Activated naive CD4-positive, alpha-beta T cell (primary cell): ENCODE measurements around the gene FAM110D.
A peak's percentile ranks its signal among the peaks of the same experiment; 100 is the strongest.

Experiments used
- DNase-seq, 4 experiments: peaks; one replicate each; lab custom pipeline; 2025; lab: John Stamatoyannopoulos, UW

The FAM110D gene

DNA sequence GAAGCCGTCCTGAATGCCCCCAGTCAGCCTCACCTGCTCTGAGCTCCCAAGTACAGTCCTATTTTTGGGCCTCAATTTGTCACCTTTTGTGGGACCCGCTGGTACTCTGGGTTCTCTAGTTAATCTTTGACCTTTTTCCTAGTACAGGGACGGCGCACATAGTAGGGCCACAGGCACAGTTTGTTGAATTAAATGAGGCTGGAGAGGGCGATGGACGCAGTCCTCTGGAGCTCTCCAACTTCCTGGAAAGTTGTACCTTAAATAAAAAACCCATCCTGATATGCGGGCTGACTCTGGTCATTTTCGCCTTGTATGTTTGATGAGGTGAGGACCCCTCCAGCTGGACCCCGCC, 4.8 kb downstream of the FAM110D start:
- no peak for DNase-seq

DNA sequence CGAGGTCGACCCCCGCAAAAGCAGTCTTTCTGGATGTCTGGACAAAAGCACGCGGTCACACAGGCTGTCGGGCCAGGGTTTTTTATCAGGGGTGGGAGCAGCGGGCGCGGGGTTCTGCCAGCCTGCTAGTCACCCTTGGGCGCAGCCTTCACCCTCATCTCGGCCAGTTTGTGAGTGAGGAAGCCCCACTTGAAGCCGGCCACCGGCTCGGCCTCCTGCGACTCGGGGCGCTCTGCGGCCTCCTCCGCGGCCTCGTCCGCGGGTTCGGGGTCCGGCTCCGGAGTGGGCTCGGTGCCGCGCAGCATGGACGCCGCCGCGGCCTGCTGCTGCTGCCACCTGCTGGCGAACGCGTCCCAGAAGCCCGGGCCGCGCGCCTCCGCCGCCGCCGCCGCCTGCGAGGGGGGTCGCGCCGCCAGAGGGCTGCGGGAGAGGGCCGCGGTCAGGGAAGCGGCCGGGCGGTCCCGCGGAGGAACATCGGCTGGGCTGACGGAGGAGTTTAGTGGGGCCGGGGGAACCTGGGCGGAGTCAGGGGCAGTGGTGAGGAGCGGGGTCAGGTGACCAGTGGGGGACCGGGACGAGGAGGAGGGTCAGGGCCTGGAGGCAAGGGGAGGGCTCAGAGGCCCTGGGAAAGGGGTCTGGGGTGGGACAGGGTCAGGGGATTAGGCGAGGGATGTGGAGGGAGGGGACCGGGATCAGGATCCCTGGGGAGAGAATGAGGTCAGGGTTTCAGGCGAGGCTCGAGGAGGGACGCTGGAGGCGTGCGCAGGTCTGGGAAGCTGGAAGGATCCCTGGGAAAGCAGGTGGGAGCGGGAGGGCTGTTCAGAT, 5.4 kb downstream of the FAM110D start:
- DNase-seq: peak in 2 of 4 experiments; percentile 9 to 52

DNA sequence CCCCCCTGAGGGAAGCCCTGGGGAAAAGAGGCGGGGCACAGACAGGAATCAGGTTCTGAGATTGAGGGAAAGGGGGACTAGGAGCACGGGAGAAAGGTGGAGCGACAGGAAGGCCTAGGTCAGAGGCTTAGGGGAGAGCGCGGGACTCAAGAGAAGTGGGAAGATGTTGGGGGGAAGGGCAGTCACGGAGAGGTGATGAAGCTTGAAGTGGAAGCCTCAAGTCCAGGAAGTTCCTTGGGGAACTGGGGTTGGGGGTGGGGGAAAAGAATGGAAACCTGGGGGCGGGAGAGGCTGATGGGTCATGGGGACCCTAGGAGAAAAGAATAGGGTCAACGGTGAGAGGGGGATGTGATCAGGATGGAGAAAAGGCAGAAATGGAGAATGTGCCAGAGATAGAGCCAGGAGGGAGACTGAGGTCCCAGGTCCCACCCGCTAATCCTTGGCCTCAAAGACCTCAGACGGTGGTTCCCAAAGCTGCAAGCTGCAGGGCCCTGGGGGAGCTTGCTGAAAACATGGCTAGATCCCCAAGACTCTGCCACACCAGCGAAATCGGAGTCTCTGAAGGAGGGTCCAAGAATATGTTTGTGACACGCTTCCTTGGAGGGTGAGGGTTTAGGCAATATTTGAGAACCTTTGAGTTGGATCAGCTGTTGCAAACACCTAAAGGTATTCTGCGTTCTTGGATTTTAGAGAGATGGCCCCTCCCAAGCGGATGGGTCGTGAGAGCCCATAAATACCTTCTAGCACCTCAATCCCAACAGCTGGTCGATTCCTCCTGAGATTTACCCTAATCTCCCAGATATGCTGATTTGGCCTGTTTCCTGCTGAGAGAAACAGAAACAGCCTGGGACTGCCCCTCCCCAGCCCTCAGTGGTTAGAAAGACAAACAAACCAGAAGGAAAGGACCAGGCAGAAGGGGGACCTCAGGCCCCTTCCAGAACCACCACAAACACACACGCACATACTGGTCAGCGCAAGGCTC, 6.3 kb downstream of the FAM110D start:
- DNase-seq: no peak

DNA sequence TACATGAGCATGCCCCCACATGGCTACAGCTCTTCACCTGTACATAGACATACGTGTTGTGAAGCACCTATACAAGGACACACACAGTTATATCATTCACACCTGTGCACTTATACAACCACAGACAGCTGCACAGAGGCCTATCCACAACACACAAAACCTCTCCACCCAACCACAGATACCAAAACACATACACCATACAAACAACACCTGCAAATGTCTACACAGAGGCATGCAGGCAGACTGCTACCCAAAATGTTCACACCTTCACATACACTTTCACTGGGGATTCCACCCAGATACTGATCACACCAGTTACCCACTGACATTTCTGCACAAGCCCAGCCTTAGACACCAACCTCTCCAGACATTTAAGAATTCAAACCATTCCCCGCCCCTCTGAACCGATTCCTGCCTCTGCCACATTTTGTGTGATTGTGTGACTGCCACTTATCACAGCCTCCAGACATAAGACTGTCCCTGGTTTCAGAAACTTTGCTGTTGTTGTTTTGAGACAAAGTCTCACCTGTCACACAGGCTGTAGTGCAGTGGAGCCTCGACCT, 7.9 kb downstream of the FAM110D start:
- DNase-seq: no peak

DNA sequence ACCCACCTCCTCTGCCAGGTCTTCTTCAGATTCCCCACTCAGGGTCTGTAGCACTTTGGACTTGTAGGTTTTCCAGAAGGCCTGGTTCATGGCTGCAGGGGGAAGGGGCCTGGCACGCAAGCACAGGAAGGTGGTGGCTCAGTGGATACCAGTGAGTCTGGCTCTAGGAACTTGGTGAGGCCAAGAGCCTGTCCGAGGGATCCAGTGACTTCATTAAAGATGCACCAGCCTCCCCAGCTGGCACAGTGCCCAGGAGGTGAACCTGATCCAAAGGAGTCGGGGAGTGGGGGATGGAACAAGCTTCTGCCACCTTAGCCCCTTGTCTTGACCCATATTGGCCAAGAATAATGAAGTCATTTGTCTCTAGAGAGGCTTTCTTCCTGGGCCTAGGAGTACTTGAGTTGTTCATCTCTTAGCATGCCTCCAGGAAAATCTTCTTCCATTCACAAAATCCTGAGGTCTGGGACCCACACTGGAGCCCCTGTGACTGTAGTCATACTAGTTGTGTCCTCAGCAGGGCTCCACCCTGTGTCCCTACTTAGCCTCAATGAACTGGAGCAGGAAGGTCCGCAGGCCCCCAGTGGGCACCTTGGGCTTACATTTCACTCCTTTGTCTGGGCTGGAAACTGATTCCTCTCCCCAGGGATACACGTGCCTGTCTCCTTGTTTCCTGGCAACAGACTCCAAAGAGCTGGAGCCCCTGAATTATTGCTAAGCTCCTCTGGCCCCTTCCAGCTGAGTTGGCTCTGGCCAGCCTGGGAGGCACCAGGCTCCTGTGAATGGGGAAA, 9.7 kb downstream of the FAM110D start, which contains the start of gene C1orf232:
C1orf232 (minus strand) TSS at position 554 of the 788 bp plus-strand sequence; CDS start at position 90, 464 bp downstream.
- no peak for DNase-seq

DNA sequence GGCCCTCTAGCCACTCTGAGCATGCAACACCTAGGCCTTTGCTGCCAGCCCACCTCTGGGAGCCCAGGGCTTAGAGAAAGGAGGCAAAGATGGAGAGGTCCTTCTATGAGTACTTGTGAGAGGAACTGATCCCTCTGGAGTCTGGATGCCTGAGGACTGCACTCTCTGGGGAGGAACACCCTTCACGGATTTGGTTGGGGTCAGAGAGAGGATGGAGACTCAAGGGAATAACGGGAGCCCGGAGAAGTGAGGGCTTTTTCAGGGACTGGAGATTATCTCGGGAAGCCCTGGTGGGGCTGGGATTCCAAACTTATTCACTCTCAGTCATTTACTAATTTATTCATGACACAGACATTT, 10.3 kb downstream of the FAM110D start:
- DNase-seq: no peak

DNA sequence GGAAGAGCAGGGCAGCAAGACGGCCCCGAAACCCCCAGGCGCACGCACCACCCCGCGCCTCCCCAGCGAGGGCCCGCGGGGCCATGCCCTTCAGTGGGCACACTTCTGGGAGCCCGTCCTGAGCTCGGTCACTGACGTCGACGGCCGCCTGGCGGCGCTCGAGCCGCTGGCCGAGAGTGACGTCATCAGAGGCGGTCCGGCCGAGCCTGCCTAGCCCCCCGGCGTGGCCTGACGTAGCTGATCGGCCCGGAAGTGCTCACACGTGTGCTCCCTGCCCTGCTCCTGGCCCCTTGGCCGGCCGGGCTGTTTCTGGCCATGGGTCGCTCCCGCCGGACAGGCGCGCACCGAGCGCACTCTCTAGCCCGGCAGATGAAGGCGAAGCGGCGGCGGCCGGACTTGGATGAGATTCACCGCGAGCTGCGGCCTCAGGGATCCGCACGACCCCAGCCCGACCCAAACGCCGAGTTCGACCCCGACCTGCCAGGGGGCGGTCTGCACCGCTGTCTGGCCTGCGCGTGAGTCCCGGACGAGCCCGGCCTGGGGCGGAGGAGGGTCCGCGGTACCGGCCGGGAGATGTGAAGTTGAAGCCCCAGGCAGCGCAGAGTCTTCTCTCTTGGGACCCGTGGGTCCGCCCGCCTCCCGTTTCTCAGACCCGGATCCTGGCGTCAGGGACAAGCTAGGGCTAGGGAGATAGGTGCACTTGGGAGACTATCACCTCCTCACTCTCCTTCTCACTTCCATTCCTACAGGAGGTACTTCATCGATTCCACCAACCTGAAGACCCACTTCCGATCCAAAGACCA, 11.0 kb downstream of the FAM110D start, which contains the start of gene ZNF593:
ZNF593 (plus strand) TSS at position 240 of the 803 bp plus-strand sequence; CDS start at position 316, 76 bp downstream.
- peak; percentile 53 to 61 (median 58) for DNase-seq

DNA sequence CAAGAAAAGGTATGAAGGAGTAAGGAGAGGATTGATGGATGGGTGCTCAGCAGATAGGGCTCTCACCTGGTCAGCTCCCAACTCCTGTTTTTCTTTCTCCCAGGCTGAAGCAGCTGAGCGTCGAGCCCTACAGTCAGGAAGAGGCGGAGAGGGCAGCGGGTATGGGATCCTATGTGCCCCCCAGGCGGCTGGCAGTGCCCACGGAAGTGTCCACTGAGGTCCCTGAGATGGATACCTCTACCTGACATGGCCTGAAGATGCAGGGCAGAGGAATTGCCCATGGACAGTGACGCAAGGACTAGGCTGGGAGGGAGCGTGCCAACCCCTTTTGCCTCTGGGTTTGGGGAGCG, 11.6 kb downstream of the FAM110D start:
- no peak for DNase-seq

DNA sequence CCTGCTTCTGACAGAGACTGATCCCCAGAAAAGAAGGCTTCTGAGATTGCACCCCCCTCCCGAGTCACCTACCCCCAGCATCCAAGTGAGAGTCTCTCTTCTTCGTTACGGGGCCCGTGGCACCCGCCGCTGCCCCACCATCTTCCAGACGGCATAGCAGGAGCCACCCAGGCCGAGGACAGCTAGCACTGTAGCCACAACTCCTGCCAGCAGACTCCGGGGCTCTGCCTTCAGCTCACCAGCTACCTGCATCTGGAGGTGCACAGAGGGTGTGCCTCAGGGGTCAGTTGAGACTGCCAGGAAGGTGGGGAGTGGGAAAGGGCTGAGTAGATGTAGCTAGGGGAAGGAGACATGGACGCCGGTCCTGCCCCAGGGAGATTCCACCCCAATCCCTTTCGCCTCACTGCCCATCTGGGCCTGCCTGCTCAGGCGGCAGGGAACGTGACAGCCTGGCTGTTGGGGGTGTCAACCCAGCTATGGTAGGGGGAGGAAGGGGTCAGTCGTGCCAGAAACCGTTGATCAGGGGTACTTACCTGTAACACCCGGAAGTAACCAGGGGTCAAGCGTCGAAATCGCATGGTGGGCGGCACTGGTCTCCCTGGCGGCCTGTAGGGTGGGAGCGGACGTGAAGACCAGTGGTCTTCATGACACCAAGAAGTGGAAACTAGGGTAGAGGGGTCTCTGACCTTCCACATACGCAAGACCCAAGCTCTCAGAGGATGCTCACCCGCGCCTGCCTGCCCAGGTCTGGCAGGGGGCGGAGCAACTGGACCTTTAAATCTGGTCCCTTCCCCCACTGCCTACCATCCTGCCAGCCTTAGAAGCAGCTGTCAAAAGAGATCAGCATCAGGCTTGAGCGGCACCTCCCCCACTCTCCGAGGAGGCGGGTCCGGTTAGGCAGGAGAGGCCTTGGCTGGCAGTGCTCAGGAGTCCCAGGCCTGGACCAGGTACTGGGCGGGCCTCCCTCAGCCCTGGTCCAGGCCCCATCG, 12.5 kb downstream of the FAM110D start, which contains the start of gene ZNF593OS:
ZNF593OS (minus strand) TSS at position 749 of the 989 bp plus-strand sequence; CDS start at position 578, 171 bp downstream.
- DNase-seq: no peak

DNA sequence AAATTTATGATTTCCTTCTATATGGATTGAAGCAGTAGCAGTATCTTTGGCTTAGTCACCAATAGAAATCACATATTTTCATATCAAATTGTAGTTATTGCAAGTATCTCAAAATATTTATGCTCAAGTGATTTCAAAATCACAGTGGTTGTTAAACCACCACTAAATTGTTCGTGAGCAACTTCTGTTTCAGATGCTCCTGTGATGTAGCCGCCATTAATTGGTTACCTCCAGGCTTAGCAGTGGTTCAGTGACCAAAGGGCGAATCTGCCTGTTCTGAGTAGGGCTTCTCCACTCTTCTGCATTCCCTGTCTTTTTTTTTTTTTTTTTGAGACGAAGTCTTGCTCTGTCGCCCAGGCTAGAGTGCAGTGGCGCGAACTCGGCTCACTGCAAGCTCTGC, 16.5 kb downstream of the FAM110D start:
- DNase-seq: no peak

DNA sequence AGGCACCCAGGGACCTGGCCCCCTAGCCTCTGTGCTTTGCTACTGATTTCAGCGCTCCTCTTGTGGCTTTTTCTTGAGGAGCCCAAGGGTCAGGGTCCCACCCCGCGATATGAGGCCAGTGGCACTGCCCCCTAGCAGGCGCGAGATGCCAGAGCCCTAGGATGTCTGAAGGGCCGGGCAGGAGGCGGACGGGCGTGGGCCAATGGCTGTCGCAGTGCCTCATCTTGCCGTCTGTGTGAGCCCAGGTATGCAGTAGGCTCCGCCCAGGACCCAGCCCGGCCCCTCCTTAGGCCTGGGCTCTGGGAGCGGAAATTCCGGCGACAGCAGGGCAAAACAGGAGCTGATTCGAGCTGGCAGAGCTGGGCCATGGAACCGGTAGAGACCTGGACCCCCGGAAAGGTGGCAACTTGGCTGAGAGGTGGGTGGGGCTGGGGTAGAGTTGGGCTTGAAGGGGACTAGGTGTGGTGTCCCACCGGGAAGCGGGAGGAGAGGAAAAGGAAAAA, 18.4 kb downstream of the FAM110D start, which contains the start of gene CNKSR1:
CNKSR1 (plus strand) TSS at position 310 of the 503 bp plus-strand sequence; CDS start at position 367, 57 bp downstream.
- no peak for DNase-seq

DNA sequence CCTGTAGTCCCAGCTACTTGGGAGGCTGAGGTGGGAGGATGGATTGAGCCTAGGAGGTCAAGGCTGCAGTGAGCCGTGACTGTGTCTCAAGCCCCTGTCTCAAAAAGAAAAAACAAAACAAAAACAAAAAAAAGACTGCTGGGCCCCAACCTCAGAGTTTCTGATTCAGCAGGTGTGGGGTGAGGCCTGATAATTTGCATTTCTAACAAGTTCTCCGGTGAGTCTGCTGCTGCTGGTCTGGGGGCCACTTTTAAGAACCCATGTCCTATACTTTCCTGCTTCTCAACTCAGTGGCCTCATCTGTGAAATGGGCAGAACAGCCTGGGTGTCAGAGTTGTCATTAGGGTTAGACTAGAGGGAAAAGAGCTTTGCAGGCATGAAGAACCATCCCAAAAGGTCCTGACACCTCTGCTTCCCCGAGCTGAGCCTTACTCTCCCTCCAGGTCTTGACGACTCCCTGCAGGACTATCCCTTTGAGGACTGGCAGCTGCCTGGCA, 21.2 kb downstream of the FAM110D start:
- DNase-seq: no peak

DNA sequence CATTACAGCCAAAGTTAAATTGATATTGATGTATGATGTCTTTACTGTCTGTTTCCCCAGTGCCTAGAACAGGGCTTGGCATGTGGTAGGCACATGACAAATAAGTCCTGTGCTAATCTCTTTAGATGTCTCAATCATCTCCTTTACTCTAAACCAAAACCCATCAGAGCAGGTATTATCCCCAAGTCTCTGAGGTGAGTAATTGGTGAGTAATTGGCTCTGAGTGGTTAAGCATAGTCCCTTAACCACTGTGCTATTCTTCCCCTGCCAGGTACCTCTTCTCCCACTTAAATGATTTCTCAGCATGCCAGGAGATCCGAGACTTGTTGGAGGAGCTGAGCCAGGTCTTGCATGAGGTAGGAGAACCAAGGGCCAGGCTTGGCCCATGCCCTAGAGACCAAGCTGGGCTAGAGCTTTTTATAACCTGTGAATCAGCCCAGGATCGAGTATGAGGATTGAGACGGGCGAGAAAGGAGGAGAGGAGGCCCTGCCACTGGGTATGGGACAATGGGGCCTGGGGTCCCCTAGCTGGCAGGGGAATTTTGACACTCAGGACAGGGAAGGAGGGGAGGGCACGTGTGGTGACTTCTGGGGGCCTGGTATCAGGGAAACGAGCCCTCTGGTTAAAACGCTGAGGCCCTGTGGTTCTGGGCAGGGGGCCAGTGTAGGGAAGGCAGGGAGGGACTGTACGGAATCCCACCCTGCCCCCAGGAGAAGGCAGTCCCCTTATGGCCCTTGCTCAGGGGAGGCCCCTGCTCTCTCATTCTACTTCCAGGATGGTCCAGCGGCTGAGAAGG, 22.9 kb downstream of the FAM110D start:
- DNase-seq: no peak

DNA sequence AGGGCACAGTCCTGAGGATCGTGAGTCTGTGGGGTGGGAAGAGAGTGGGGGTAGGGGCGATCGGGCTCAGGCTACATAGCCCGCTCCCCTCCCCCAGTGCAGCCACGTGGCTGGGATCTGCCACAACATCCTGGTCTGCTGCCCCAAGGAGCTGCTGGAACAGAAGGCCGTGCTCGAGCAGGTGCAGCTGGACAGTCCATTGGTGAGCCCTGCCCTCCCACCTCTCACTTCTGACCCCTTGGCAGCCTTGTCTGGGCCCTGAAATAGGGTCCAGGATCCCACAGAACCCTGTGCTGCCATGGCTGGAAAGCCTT, 23.5 kb downstream of the FAM110D start:
- no peak for DNase-seq

DNA sequence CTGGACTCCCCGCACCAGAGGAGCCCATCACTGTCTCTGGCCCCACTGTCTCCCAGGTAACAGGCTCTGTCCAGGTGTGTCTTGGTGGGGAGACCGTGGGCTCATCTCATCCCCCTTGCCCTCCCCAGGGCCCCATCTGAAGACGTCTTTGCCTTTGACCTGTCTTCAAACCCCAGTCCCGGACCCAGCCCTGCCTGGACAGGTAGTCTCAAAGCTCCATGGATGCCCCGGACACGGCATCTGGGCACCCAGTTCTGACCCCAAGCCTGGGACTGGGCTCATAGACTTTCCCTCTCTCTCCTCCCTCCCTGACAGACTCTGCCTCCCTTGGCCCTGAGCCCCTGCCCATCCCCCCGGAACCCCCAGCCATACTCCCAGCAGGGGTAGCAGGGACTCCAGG, 25.2 kb downstream of the FAM110D start:
- DNase-seq: no peak

DNA sequence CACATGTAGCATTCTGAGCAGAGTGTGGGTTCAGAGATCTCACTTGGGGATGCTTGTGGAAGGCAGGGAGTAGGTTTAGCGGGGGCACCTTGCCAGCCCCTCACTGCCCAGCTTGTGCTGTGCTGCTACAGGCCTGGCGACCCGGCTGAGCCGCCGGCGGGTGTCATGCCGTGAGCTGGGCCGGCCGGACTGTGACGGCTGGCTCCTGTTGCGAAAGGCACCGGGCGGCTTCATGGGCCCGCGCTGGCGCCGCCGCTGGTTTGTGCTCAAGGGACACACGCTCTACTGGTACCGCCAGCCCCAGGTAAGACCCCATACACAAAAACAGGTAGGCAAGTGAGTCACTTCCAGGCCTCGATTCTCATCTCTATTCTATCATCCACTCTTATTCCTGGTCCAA, 26.0 kb downstream of the FAM110D start:
- DNase-seq: no peak

DNA sequence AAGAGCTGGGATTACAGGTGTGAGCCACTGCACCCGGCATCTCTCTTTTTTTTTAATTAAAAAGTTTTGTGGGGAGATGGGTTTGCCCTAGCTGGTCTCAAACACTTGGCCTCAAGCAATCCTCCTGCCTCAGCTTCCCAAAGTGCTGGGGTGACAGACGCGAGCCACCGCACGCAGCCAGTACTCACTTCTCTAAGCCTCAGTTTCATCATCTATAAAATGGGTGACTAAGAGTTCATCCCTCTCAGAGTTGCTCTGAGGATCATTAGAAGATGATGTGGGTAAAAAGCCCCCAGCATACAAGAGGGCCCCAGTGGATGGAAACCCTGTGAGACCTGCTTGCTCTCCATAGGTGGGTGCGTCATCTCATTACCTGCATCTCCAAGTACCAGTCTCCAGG, 29.0 kb downstream of the FAM110D start:
- no peak for DNase-seq

DNA sequence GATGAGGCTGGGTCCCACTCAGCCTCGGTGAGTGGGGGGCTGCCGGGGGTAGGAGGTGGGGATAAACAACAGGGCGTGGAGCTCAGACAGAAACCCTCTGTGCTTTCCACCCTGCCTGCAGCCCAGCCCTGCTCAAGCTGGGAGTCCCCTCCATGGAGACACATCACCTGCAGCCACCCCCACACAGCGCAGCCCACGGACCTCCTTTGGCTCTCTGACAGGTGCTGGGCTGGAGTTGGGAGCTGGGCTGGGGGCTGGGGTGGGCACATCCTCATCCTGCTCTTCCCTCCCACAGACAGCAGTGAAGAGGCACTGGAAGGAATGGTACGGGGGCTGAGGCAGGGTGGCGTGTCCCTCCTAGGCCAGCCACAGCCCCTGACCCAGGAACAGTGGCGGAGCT, 29.6 kb downstream of the FAM110D start:
- DNase-seq: no peak
